Lower leg skin (tissue), 4 donors: Measurements from ENCODE around the gene PKMYT1. TPM values are rescaled to one million over a fixed set of nuclear protein-coding genes. Genes with fewer than 3 reads are reported as not detected.
A peak's percentile ranks its signal among the peaks of the same experiment; 100 is the strongest.

Experiments
- DNase-seq, 2 donors: peaks; one replicate each; pipeline ENCODE4 v3.0.0-alpha.2; 2019; ENCODE audit warnings: low spot score in 2 of 2
- H3K4me3 ChIP-seq: fragments of 200-600 bp; sonication (generic); 2 replicates; pipeline ENCODE4 v1.5.1; 2017; ENCODE audit warnings: mild to moderate bottlenecking, low read depth; ENCODE audit not compliant: poor library complexity, severe bottlenecking
- POLR2A ChIP-seq, 2 donors: fragments of 450-650 bp; IDR thresholded peaks; one replicate each; pipeline ENCODE4 v1.6.1; 2016 to 2017; ENCODE audit warnings: antibody characterized with exemption in 2 of 2, mild to moderate bottlenecking in 1 of 2, moderate library complexity in 1 of 2
- WGBS, 2 donors: methylation state at CpG; one replicate each; pipeline ENCODE4 v1.1.5; 2018; 5-methylcytosine and 5-hydroxymethylcytosine counted together
- intact Hi-C: fragments of 100-400 bp; cut with DNase I; formaldehyde crosslinking; loops from one replicate; pipeline ENCODE4 v1.15.0; 2023; ENCODE audit warnings: low total_unique reads
- total RNA-seq, 4 donors: library from RNA; depleted of rRNA; stranded (reverse); fragments of >200 nt; gene quantifications; one replicate each; pipeline ENCODE4 v1.1.0, GENCODE V29; 2016
- TF ChIP-seq, protein P1 (sequence below), 3 donors: fragments of 450-650 bp; IDR thresholded peaks; one replicate each; pipeline ENCODE4 v1.5.1; 2016; ENCODE audit warnings: antibody characterized with exemption in 3 of 3, mild to moderate bottlenecking in 3 of 3, moderate library complexity in 2 of 3

The PKMYT1 gene
- total RNA-seq, 4 donors from 2014 or later = 3.0 to 7.4 (median 3.9) TPM

DNA sequence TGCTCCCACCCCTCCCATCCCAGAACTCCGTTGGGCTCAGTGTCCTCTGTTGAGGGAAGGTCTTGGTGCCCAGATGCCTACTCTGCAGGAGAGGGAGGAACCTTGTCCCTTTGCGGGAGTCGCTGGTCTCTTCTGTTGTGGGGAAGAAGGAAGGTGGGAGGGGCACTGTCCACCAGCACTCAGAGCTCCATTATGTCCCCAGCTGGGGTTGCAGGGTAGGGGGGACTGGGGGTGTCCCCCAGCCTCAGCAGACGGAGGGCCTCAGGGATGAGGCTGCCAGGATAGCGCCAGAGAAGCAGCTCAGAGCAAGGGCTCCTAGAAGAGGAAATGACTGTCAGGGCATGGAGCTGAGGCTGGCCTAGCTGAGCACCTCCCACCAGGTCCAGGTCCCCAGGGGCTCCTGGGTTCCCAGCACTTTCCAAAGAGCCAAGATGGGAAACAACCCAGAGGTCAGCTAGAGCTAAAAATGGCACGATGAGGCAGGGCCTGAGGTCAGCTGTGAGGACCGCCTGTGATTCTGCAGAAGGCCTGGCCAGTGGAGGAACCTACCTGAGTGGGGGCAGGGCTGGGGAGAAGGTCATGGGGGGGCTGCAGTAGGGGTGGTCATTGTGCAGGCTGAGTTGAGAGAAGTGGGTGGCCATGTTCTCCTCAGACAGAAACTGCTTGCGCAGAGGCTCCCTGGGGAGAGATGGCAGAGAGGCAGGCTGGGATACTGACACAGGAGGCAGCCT, 42.6 kb upstream of the PKMYT1 start:
- 15 to 19% methylated on average over 8 of the region's 8 CpGs for WGBS, 2 donors
- H3K4me3 ChIP-seq = no peak overlapping the region
- no peak for TF ChIP-seq POLR2A (IDR thresholded peaks at IDR 0.05)
- TF ChIP-seq, protein P1, sequence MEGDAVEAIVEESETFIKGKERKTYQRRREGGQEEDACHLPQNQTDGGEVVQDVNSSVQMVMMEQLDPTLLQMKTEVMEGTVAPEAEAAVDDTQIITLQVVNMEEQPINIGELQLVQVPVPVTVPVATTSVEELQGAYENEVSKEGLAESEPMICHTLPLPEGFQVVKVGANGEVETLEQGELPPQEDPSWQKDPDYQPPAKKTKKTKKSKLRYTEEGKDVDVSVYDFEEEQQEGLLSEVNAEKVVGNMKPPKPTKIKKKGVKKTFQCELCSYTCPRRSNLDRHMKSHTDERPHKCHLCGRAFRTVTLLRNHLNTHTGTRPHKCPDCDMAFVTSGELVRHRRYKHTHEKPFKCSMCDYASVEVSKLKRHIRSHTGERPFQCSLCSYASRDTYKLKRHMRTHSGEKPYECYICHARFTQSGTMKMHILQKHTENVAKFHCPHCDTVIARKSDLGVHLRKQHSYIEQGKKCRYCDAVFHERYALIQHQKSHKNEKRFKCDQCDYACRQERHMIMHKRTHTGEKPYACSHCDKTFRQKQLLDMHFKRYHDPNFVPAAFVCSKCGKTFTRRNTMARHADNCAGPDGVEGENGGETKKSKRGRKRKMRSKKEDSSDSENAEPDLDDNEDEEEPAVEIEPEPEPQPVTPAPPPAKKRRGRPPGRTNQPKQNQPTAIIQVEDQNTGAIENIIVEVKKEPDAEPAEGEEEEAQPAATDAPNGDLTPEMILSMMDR (IDR thresholded peaks at IDR 0.05) = no peak
- intact Hi-C loops = no loop called here
- DNase-seq = no peak

DNA sequence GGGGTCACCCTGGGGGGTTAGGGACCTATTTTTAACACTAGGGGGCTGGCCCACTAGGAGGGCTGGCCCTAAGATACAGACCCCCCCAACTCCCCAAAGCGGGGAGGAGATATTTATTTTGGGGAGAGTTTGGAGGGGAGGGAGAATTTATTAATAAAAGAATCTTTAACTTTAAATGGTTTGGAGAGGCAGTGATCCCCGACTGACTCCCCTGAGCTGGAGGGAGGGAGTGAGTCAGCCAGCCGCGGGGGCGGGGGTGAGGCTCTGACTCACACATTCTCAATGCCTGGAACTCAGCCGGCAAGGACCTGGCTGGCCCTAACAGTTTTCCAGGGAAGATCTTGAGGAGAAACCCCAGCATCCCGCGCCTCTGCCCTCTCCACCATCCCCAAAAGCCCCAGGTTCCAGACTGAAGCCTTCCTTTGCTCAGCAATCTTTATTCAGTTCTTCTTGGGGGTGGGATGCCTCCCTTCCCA, 42.0 kb upstream of the PKMYT1 start:
- no peak overlapping the region for H3K4me3 ChIP-seq
- WGBS, 2 donors = 8% methylated on average over 8 of the region's 8 CpGs
- TF ChIP-seq, protein P1 (IDR thresholded peaks at IDR 0.05) = no peak
- TF ChIP-seq POLR2A (IDR thresholded peaks at IDR 0.05) = no peak
- intact Hi-C loops = no loop called here
- peak; percentile 90 to 99 for DNase-seq

DNA sequence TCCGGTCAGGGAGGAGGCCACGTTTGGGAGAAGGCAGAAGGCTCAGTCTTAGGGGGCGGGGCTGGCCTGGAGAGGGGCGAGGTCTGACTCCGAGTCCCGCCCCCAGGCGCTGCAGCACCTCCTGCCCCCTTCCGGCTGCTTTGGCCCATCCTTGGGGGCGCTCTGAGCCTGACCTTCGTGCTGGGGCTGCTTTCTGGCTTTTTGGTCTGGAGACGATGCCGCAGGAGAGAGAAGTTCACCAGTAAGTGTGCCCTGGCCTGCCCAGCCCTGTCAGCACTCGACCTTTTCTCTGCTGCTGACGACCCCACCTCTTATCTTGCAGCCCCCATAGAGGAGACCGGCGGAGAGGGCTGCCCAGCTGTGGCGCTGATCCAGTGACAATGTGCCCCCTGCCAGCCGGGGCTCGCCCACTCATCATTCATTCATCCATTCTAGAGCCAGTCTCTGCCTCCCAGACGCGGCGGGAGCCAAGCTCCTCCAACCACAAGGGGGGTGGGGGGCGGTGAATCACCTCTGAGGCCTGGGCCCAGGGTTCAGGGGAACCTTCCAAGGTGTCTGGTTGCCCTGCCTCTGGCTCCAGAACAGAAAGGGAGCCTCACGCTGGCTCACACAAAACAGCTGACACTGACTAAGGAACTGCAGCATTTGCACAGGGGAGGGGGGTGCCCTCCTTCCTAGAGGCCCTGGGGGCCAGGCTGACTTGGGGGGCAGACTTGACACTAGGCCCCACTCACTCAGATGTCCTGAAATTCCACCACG, 41.4 kb upstream of the PKMYT1 start:
- WGBS, 2 donors = 9 to 15% methylated on average over 14 to 17 of the region's 25 CpGs
- no peak for TF ChIP-seq POLR2A (IDR thresholded peaks at IDR 0.05)
- TF ChIP-seq, protein P1 (IDR thresholded peaks at IDR 0.05) = no peak
- H3K4me3 ChIP-seq = peak overlapping the region; percentile 58
- DNase-seq = peak; percentile 68 to 96
- intact Hi-C loops = no loop called here

DNA sequence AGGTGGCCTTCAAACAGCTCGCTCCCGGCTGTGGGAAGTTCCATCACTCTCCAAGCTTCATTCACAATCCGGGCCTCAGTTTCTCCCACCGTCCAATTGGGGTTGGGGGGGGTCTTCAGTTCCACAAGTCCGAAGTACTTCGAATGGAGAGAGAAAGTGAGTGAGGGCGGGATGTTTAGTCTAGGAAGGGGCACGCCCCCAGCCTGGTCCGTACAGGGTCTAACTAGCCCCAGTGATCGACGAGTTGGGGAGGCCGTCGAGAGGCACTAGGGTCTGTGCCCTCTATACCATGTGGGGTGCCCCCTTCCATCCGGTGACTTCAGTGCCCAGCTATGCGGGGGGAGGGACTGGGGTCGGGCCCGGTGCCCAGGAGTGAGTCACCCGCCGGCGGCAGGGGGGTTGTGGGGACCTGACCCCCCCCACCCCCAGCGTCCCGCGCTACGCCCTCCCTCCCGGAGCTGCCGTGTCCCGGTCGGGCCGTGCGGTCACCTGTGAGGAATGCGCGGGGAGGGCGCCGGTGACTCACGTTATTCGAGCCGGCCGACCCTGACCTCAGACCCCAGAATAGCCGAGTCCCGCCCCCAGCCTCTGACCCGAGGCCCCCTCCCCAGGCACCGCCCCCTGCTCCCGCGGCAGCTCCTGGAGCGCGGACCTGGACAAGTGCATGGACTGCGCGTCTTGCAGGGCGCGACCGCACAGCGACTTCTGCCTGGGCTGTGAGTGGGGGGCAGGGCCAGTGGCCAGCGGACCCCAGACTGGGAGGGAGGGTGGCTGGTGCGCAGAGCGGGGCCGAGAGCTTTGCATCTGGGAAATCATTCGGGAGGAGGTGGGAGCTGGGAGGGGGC, 40.6 kb upstream of the PKMYT1 start:
- peak; percentile 53 to 97 for DNase-seq
- 0 to 2% methylated on average over 26 to 33 of the region's 57 CpGs for WGBS, 2 donors
- H3K4me3 ChIP-seq = peak overlapping the region; percentile 58
- intact Hi-C loops = no loop called here
- no peak for TF ChIP-seq POLR2A (IDR thresholded peaks at IDR 0.05)
- TF ChIP-seq, protein P1 (IDR thresholded peaks at IDR 0.05) = no peak

DNA sequence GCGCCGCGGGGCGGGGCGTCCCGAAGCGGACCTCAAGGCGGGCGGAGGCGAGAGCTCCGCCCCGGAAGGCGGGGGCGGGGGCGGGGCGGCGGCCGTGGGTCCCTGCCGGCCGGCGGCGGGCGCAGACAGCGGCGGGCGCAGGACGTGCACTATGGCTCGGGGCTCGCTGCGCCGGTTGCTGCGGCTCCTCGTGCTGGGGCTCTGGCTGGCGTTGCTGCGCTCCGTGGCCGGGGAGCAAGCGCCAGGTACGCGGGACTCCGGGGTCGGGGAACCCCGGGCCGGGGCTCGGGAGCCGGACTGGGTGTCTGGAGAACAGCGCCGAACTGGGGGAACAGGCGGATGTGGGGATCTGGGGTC, 40.0 kb upstream of the PKMYT1 start, which contains the start of gene TNFRSF12A:
Gene TNFRSF12A, plus strand, starts transcription at position 122 of the 357 bp plus-strand sequence. Its CDS starts 30 bp downstream, at position 152.
- peak within 1 kb of the TSS; percentile 58 for H3K4me3 ChIP-seq
- peak; percentile 54 to 94 for DNase-seq
- WGBS, 2 donors = 1 to 2% methylated on average over 29 to 43 of the region's 49 CpGs
- peak in 1 of 2 donors; percentile 9 for TF ChIP-seq POLR2A (IDR thresholded peaks at IDR 0.05)
- TF ChIP-seq, protein P1 (IDR thresholded peaks at IDR 0.05) = no peak
- intact Hi-C loops = no loop called here
